GM12878 (cell line): ENCODE results near the gene FADS3. TPM values are rescaled to one million over a fixed set of nuclear protein-coding genes. Genes with fewer than 3 reads are reported as not detected.

Experiments used
- ATAC-seq: fragments of 200-7000 bp; cut with Tn5 transposase; 3 replicates; pipeline ENCODE4 v1.9.1; 2020; ENCODE audit warnings: mild to moderate bottlenecking, moderate library complexity
- BruUV-seq: library from RNA; stranded (reverse); fragments of 400-500 nt; replicated peaks from 2 replicates; lab custom pipeline; 2021; lab: Mats Ljungman, UMichigan
- CTCF ChIA-PET: fragments of 300-600 bp; sonication (Branson Sonifier 250); formaldehyde crosslinking; extraction: SDS; loops from one replicate; lab custom pipeline; 2021; ENCODE audit warnings: inconsistent platforms; lab: Yijun Ruan, JAX
- POLR2A ChIA-PET: fragments of 350-600 bp; formaldehyde crosslinking; extraction: SDS; loops from one replicate; lab custom pipeline; 2021; ENCODE audit warnings: inconsistent platforms; lab: Charles Lee
- RAD21 ChIA-PET: fragments of 300-600 bp; sonication (Branson Sonifier 250); formaldehyde crosslinking; loops from one replicate; lab custom pipeline; 2023; ENCODE audit warnings: antibody characterized with exemption; ENCODE audit not compliant: unreplicated experiment; lab: Charles Lee
- SMC1A ChIA-PET: fragments of 300-600 bp; sonication (Branson Sonifier 250); formaldehyde crosslinking; loops from one replicate; lab custom pipeline; 2023; ENCODE audit not compliant: unreplicated experiment, uncharacterized antibody; lab: Charles Lee
- DNase-seq: peaks from one replicate; pipeline ENCODE4 v3.0.0-alpha.2; 2011; ENCODE audit warnings: low read depth, low spot score
- FAIRE-seq: peaks from 3 replicates; lab custom pipeline; 2011; peaks lifted over from hg19 to GRCh38; lab: Jason Lieb, UNC
- H2AFZ ChIP-seq: 2 replicates; pipeline ENCODE4 v1.6.0; 2011; ENCODE audit warnings: low read depth, low read length, control low read depth; ENCODE audit not compliant: control insufficient read depth
- H3K27ac ChIP-seq: 2 replicates; pipeline ENCODE4 v1.5.1; 2011; ENCODE audit warnings: control low read depth; ENCODE audit not compliant: control insufficient read depth, insufficient read depth
- H3K27me3 ChIP-seq, 2 experiments: replicated peaks in 1 of 2; 2 replicates each; pipeline versions ENCODE4 v1.6.0 to v1.6.1; 2011; ENCODE audit warnings: low read length in 1 of 2; ENCODE audit not compliant: control insufficient read depth in 2 of 2, insufficient read depth in 2 of 2
- H3K36me3 ChIP-seq, 2 experiments: 2 replicates each; pipeline ENCODE4 v1.5.1; 2011; ENCODE audit warnings: low read length in 1 of 2; ENCODE audit not compliant: control insufficient read depth in 2 of 2, insufficient read depth in 2 of 2
- H3K4me1 ChIP-seq: 2 replicates; pipeline ENCODE4 v1.6.1; 2011; ENCODE audit warnings: mild to moderate bottlenecking, low read length, moderate library complexity, mixed read lengths; ENCODE audit not compliant: control insufficient read depth, insufficient read depth
- H3K4me2 ChIP-seq: 2 replicates; pipeline ENCODE4 v1.6.0; 2011; ENCODE audit warnings: control low read depth; ENCODE audit not compliant: control insufficient read depth, insufficient read depth
- H3K4me3 ChIP-seq: fragments of 200-600 bp; sonication (generic); 2 replicates; pipeline ENCODE4 v1.5.1; 2016
- H3K79me2 ChIP-seq: 2 replicates; pipeline ENCODE4 v1.6.0; 2011; ENCODE audit warnings: low read length; ENCODE audit not compliant: control insufficient read depth, insufficient read depth
- H3K9ac ChIP-seq: 2 replicates; pipeline ENCODE4 v1.8.0; 2011; ENCODE audit warnings: low read length, control low read depth, mixed read lengths; ENCODE audit not compliant: control insufficient read depth, insufficient read depth
- H3K9me3 ChIP-seq: replicated peaks from 3 replicates; pipeline ENCODE4 v1.5.1; 2011; ENCODE audit warnings: mild to moderate bottlenecking, low read length; ENCODE audit not compliant: control insufficient read depth, insufficient read depth
- H4K20me1 ChIP-seq: 2 replicates; pipeline ENCODE4 v1.6.0; 2011; ENCODE audit not compliant: control insufficient read depth, insufficient read depth
- BCL3 ChIP-seq: IDR thresholded peaks from 2 replicates; pipeline ENCODE4 v1.6.1; 2011; ENCODE audit warnings: borderline replicate concordance, low read depth, mild to moderate bottlenecking, moderate library complexity, low read length; ENCODE audit not compliant: insufficient read depth, poor library complexity, severe bottlenecking
- MTA2 ChIP-seq: fragments of 450-650 bp; IDR thresholded peaks from 2 replicates; pipeline ENCODE4 v1.6.1; 2016; ENCODE audit warnings: low read depth, mild to moderate bottlenecking, moderate library complexity
- MYC ChIP-seq: IDR thresholded peaks from 2 replicates; pipeline ENCODE4 v1.6.1; 2011; ENCODE audit warnings: mild to moderate bottlenecking, low read length, moderate library complexity, inconsistent platforms; ENCODE audit not compliant: insufficient read depth, insufficient replicate concordance, insufficient read length, severe bottlenecking
- POLR2A ChIP-seq: IDR thresholded peaks from 2 replicates; pipeline ENCODE4 v1.6.1; 2011; ENCODE audit warnings: low read depth, mild to moderate bottlenecking, low read length
- RELB ChIP-seq: fragments of 450-650 bp; IDR thresholded peaks from 2 replicates; pipeline ENCODE4 v1.6.1; 2017; ENCODE audit warnings: low read depth, mild to moderate bottlenecking, moderate library complexity
- RFX5 ChIP-seq: IDR thresholded peaks from 2 replicates; pipeline ENCODE4 v1.6.1; 2011; ENCODE audit warnings: low read depth, low read length, improper control_type of control experiment
- SMAD1 ChIP-seq: fragments of 450-650 bp; IDR thresholded peaks from 2 replicates; pipeline ENCODE4 v1.6.1; 2018; ENCODE audit warnings: mild to moderate bottlenecking, low read depth; ENCODE audit not compliant: partially characterized antibody
- ZBTB33 ChIP-seq: fragments of 450-650 bp; IDR thresholded peaks from 2 replicates; pipeline ENCODE4 v1.6.1; 2017; ENCODE audit warnings: mild to moderate bottlenecking
- in situ Hi-C: fragments of 300-500 bp; cut with MboI; formaldehyde crosslinking; loops from 9 replicates; pipeline ENCODE4 v1.14.3; 2018; ENCODE audit warnings: mixed read lengths
- intact Hi-C: fragments of 100-400 bp; cut with micrococcal nuclease; formaldehyde crosslinking; loops from one replicate; pipeline ENCODE4 v1.14.2; 2022; ENCODE audit not compliant: unreplicated experiment
- polyA plus RNA-seq, 11 experiments: library from polyadenylated mRNA; depleted of rRNA in 4 of 11; unstranded in 6 of 11; stranded (reverse) in 5 of 11; fragments of >200 nt; fragmentation: Nextera tagmentation in 4 of 11; fragmentation: Illumina TruSeq in 1 of 11; extraction: Ambion mirVana in 4 of 11; extraction: Trizol in 1 of 11; gene quantifications; 1 replicate in 1 of 11; 2 replicates in 10 of 11; pipeline versions ENCODE4 v1.2.1 to v1.2.3, GENCODE V29; 2011 to 2016; ENCODE audit warnings: inconsistent platforms in 2 of 11, missing spikeins in 2 of 11, low read depth in 1 of 11
- total RNA-seq, 4 experiments: library from RNA; depleted of rRNA in 3 of 4; stranded (reverse); fragments of >200 nt in 3 of 4; fragmentation: Illumina TruSeq in 1 of 4; extraction: Trizol in 1 of 4; gene quantifications; 2 replicates each; pipeline versions ENCODE4 v1.2.1 to v1.2.3, GENCODE V29; 2013 to 2021
- TF ChIP-seq, protein P1 (sequence below): fragments of 450-650 bp; formaldehyde crosslinking; IDR thresholded peaks from 2 replicates; pipeline ENCODE4 v1.4.0; 2020; ENCODE audit warnings: mild to moderate bottlenecking, moderate library complexity

FADS3 gene
- total and polyA plus RNA-seq, 10 of the 15 experiments (the other 5 are each of a cell fraction or from before 2014, with no cell fraction given): 0.23 to 8.1 (median 4.2) TPM

DNA sequence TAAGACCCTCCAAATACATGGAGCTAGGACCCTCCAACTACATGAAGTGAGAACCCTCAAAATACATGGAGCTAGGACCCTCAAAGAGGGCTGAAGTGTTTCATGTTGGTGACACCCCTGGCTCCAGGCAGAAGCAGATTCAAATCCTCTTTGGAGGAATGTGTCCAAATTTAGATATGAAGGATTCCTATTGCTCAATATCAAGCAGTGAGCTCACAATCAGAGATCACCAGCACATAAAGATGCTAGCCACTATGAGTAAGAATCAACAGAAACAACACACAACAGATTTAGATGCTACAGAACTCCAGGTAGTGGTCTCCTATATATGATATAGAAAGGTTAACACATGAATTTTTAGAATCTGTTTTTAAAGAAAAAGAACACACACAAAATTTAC lies 37.3 kb upstream of the FADS3 start:
- Histone ChIP-seq H3K27me3 (no peaks in the 10 kb centered on the region; a peak in 2 of 4 replicates), H3K4me2 (no peak overlapping the region), H4K20me1 (no peaks in the 10 kb centered on the region; the same call in 1 of the 2 replicates), H3K9ac (no peak overlapping the region), H3K27ac (no peak overlapping the region), H3K4me3 (no peak overlapping the region), H2AFZ (no peak overlapping the region), H3K36me3 (no peaks in the 10 kb centered on the region), H3K9me3 (no peaks in the 10 kb centered on the region), H3K79me2 (no peaks in the 10 kb centered on the region), H3K4me1 (no peaks in the 10 kb centered on the region)
- RAD21 ChIA-PET: interaction anchor here (0.6 to 0.7 kb wide), 3 partner anchors 20 to 153 kb away, joined by 3 read pairs; no protein-coding TSS in a partner anchor
- SMC1A ChIA-PET: interaction anchor here (0.7 to 1.8 kb wide), 5 partner anchors 14 to 153 kb away, joined by 3 to 10 read pairs (median 4); no protein-coding TSS in a partner anchor
- FAIRE-seq: no peak
- CTCF ChIA-PET: interaction anchor here (0.6 to 2.2 kb wide), 7 partner anchors 11 to 1811 kb away, joined by 3 to 7 read pairs (median 4); no protein-coding TSS in a partner anchor
- TF ChIP-seq RFX5 (no peak), POLR2A (no peak), ZBTB33 (no peak), MYC (no peak), BCL3 (no peak), MTA2 (no peak), RELB (no peak), SMAD1 (no peak)
- TF ChIP-seq, protein P1, sequence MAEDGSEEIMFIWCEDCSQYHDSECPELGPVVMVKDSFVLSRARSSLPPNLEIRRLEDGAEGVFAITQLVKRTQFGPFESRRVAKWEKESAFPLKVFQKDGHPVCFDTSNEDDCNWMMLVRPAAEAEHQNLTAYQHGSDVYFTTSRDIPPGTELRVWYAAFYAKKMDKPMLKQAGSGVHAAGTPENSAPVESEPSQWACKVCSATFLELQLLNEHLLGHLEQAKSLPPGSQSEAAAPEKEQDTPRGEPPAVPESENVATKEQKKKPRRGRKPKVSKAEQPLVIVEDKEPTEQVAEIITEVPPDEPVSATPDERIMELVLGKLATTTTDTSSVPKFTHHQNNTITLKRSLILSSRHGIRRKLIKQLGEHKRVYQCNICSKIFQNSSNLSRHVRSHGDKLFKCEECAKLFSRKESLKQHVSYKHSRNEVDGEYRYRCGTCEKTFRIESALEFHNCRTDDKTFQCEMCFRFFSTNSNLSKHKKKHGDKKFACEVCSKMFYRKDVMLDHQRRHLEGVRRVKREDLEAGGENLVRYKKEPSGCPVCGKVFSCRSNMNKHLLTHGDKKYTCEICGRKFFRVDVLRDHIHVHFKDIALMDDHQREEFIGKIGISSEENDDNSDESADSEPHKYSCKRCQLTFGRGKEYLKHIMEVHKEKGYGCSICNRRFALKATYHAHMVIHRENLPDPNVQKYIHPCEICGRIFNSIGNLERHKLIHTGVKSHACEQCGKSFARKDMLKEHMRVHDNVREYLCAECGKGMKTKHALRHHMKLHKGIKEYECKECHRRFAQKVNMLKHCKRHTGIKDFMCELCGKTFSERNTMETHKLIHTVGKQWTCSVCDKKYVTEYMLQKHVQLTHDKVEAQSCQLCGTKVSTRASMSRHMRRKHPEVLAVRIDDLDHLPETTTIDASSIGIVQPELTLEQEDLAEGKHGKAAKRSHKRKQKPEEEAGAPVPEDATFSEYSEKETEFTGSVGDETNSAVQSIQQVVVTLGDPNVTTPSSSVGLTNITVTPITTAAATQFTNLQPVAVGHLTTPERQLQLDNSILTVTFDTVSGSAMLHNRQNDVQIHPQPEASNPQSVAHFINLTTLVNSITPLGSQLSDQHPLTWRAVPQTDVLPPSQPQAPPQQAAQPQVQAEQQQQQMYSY: no peak
- no peak for DNase-seq
- no TSS peak for BruUV-seq
- intact Hi-C loops: no loop called here
- POLR2A ChIA-PET: interaction anchor here (1.1 kb wide), 1 partner anchor 19 kb away, joined by 3 read pairs; no protein-coding TSS in a partner anchor
- ATAC-seq: no peak
- in situ Hi-C loops: no loop called here
